HG03565 (cell line): ENCODE data around the gene DIAPH3.

Experiments used
- ATAC-seq: cut with Tn5 transposase; IDR thresholded peaks from one replicate; pipeline ENCODE4 v1.9.1; 2021; ENCODE audit warnings: mild to moderate bottlenecking, moderate library complexity; ENCODE audit not compliant: unreplicated experiment

Gene DIAPH3

GRCh38 chr13:59641817-59642216 lies 521.9 kb downstream of the DIAPH3 start:
- no peak for ATAC-seq

- ATAC-seq = no peak
Measured at GRCh38 chr13:59641261-59641660, 522.5 kb downstream of the DIAPH3 start.

DNA sequence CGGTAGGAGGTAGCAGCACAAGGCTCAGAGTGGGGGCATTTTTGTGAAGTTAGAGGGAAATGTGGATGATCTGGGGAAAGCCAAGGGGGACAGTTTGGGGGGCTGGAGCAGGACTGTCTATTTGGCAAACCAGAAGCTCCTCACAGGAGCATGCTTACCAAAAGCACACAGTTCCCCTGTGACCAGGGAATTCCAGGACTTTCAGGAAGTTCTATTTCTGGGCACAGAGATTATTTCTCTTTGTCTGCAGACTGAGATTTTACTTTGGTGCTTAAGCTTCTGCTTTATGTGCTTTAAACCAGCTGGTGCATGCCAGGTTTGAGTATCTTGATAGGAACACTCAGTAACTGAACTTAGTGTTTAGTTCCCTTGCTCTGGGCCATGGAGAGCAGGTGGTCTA lies 525.3 kb downstream of the DIAPH3 start:
- ATAC-seq = no peak

DNA sequence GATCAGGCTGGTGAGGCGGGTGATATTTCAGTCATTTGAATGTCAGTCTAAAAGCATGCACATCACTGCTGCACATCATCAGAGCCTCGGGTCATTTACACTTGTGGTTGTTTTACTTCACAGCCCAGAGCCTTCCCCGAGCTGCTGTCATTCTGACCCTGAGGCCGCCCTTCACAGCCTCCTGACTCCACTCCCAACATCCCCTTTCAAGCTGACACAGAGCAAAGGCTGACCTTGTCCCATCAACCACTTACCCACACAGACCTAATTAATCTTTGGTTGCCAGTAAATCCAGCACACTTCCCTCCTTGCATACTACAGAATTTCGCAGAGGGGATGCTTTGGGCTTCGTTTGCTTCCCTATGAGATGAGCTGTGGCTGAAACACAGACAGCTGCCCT lies 528.1 kb downstream of the DIAPH3 start:
- ATAC-seq = no peak

DNA sequence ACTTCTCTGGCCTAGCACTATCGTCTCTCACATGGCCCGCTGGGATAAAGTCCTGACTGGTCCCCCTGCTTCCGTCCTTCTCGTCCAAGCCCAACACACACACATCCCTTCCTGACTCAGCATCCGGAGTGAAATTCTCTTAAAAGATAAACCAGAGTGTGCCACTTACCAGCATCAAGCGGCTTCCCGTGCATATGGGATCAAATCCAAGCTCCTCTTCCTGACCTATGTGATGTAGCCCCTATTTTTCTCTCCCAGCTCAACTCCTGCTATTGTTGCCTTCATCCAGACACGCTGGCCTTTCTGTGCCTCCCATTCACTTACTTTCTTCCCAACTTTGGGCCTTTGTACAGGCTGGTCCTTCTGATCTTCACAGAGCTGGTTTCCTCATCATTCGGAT lies 530.4 kb downstream of the DIAPH3 start:
- no peak for ATAC-seq

GRCh38 chr13:59631271-59631670 lies 532.5 kb downstream of the DIAPH3 start:
- no peak for ATAC-seq

- no peak for ATAC-seq
Measured at GRCh38 chr13:59625111-59625510, 538.6 kb downstream of the DIAPH3 start.

- ATAC-seq = no peak
Measured at GRCh38 chr13:59623206-59623915, 540.4 kb downstream of the DIAPH3 start.

DNA sequence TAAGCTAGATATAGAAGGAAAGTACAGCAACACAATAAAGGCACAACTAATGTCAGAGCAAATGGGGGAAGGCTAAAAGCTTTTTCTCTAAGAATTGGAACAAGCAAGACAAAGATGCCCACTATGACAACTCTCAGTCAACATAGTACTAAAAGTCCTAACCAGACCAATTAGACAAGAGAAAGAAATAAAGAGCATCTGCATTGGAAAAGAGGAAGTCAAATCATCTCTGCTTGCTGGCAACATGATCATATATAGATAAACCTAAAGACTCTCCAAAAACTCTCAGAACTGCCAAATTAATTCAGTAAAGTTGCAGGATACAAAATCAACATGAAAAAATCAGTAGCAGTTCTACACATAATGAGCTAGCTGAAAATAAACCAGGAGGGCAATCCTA lies 542.0 kb downstream of the DIAPH3 start:
- ATAC-seq = no peak
